Measurements from ENCODE around the gene GJB4.
A peak's percentile ranks its signal among the peaks of the same experiment; 100 is the strongest.
"Not testable (repeated sequence)": the region's sequence is repeated elsewhere in the genome, so short reads cannot be mapped to it uniquely, and the experiment has no call there.

GJB4 gene

DNA sequence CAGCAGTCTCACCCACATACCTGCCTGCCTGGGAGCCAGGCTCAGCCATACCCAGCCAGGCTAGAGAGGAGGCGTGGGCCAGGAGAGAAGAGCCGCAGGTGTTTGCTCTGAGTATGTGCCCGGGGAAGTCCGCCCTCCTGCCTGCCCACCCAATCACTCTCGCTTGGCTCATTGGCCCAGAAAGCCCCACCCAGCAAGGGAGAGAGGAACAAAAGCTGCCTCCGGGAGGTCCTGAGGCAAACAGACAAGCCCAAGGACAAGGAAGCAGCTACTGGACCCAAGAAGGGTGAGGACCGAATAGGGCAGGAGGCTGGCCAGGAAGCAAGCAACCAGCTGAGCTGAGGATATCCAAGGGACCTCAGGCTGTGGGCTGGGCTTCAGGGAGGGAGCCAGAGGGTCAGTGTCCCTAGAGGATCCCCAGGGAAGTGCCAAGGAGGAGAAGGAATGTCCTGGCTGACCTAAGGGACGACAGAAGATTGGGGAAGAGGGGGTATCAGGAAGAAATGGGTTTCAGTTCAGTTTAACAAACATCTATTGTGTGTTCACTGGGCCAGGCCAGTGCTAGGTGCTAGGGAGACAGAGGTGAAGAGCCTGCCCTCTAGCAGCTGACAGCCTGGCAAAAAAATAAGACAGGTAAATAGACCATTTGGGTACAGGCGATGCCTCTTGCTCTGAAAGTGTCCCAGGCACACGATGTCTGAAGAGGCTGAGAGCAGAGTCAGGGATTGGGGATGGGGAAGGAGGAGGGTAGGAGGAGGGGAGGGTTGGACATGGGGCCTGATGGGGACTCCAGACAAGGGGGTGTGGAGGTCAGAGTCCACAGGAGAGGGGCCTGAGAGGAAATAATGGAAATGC lies at the start of gene GJB4:
Gene GJB4 (plus strand): TSS at position 238 of the 855 bp plus-strand sequence. CDS start 1,515 bp downstream, outside the sequence.
- Mint-ChIP-seq H3K4me3 (no peak within 1 kb of the TSS), H3K36me3 (ENCODE audit: low read depth) (no peaks in the 10 kb centered on the region)

DNA sequence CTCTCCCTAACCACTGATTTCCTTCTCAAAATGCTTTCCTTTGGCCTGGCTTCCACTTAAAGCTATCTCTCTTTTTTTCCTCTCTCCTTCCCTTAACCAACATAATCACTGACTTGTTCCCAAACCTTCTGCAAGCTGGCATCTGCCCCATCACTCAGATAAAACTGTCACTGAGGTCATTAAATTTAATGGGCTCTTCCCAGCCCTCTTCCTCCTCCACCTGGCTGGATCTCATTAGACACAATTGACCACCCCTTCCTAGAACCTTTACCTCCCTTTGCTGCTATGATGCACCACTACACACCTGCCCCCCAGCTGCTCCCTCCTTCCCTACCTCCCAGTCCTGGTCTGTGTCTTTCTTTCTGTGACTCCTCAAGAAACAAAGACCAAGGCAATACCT lies 48.7 kb upstream of the GJB4 start:
- H3K4me1 Mint-ChIP-seq: no peaks in the 10 kb centered on the region
- ATAC-seq (no peak), DNase-seq (no peak)
- H3K36me3 Mint-ChIP-seq (ENCODE audit: low read depth): no peaks in the 10 kb centered on the region
- H3K4me3 Mint-ChIP-seq: no peak overlapping the region
- H3K27me3 Mint-ChIP-seq: peaks cover 4% of the 10 kb centered on the region
- H3K9me3 Mint-ChIP-seq: no peaks in the 10 kb centered on the region
- no peak overlapping the region for H3K27ac Mint-ChIP-seq

More for the DNA sequence above, at the start of gene GJB4:
- H3K27me3 Mint-ChIP-seq: no peaks in the 10 kb centered on the region
- H3K9me3 Mint-ChIP-seq: no peaks in the 10 kb centered on the region
- no peak for DNase-seq
- H3K27ac Mint-ChIP-seq: no peak within 1 kb of the TSS
- no peaks in the 10 kb centered on the region for H3K4me1 Mint-ChIP-seq
- ATAC-seq: no peak

DNA sequence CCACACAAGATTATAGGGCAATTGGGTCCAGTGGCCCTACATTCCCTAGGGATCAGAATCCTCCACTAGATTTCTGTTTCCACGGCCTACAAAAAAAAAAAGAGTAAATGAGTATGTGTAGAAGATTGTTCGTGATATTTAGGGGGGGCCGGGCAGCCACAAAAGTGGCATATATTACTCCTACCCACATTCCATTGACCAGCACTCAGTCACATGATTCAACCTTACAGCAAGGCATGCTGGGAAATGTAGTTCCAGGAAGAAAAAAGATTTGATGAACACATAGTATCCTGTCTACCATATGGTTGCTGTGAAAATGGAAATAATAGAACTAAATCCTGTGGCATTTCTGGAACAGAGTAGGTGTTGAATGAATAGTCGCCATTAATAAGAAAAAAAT lies 48.1 kb upstream of the GJB4 start:
- Mint-ChIP-seq H3K4me3 (no peak overlapping the region), H3K36me3 (ENCODE audit: low read depth) (no peaks in the 10 kb centered on the region), H3K27me3 (peaks cover 3% of the 10 kb centered on the region), H3K27ac (no peak overlapping the region), H3K4me1 (no peaks in the 10 kb centered on the region), H3K9me3 (no peaks in the 10 kb centered on the region)
- no peak for DNase-seq
- ATAC-seq: no peak

DNA sequence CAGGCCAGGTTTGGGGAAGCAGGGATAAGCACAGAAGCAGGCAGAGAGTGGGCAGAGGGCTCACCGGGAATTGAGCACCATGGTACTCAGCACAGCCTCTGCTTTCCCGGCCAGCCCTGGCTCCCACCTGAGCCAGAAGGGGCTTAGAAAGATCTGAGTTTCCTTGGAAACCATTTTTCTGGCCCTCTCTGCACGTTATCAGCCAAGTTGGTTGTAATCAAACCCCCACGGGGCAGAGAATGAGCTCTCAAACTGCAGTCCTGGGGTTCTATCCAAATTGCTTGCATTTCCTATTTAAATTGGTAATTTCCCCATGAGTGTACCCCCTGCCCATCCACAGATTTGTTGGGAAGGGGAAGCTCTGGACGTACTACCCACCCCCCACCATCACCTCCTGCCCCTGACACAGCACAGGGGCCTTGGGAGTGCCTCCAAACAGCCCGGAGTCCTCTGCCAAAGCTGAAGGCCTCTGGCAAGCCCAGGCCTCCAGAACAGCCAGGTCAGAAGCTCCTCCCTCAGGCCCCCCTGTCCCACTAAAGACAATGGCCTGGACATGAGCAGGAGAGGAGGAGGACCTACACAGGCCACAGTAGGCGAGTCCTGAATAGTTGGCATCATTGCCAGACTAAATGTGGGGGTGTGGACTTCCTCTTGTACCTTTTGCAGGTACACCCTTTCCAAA lies 47.4 kb upstream of the GJB4 start:
- H3K36me3 Mint-ChIP-seq (ENCODE audit: low read depth): no peaks in the 10 kb centered on the region
- ATAC-seq (no peak), DNase-seq (no peak)

DNA sequence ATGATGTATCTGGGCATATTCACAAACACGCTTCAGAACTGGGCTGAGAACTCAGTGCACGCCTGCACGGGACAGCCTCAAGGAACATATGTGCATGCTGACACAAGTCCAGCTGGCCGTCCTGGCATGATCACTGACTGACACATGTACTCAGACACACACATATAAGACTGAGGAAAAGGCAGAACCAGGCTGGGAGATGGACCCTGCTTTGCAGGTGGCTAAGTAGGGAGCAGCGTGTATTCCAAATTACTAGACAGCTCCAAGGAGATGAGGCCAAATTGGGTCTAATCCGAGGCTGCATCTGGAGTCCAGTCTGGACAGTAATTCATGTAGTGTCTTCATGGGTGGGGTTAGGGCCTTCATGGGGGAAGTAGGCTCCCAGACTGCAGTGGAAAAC lies 46.1 kb upstream of the GJB4 start:
- H3K27ac Mint-ChIP-seq: no peak overlapping the region
- ATAC-seq (no peak), DNase-seq (no peak)
- H3K4me3 Mint-ChIP-seq: no peak overlapping the region
- H3K4me1 Mint-ChIP-seq: no peaks in the 10 kb centered on the region
- no peaks in the 10 kb centered on the region for H3K9me3 Mint-ChIP-seq
- H3K27me3 Mint-ChIP-seq: peaks cover 3% of the 10 kb centered on the region
- H3K36me3 Mint-ChIP-seq (ENCODE audit: low read depth): no peaks in the 10 kb centered on the region

More for the DNA sequence above, 47.4 kb upstream of the GJB4 start:
- H3K4me1 Mint-ChIP-seq: no peaks in the 10 kb centered on the region
- H3K27me3 Mint-ChIP-seq: peaks cover 3% of the 10 kb centered on the region
- H3K4me3 Mint-ChIP-seq: no peak overlapping the region
- H3K27ac Mint-ChIP-seq: no peak overlapping the region
- H3K9me3 Mint-ChIP-seq: no peaks in the 10 kb centered on the region

DNA sequence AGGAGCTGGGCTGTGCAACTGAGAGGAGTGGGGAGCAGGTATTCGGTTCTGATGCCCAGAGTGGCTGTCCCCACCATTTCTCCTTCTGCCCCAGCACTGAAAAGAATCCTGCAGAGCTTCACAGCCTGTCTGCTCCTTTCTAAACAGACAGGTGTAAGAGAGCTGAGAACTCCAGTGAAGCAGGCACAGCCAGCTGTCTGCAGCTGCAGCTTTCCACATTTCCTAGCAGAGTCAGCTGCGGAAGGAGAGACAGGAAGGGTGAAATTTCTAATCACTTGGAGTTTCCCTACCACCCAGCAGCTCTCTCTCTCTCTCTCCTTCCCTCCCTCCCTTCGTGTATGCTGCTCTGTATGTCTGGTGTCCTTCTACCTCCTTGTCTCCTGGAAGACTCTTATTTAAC lies 45.2 kb upstream of the GJB4 start:
- no peak overlapping the region for H3K4me3 Mint-ChIP-seq
- no peaks in the 10 kb centered on the region for H3K36me3 Mint-ChIP-seq (ENCODE audit: low read depth)
- H3K4me1 Mint-ChIP-seq: no peaks in the 10 kb centered on the region
- no peaks in the 10 kb centered on the region for H3K9me3 Mint-ChIP-seq
- H3K27me3 Mint-ChIP-seq: peaks cover 3% of the 10 kb centered on the region
- DNase-seq (no peak), ATAC-seq (no peak)
- H3K27ac Mint-ChIP-seq: no peak overlapping the region

DNA sequence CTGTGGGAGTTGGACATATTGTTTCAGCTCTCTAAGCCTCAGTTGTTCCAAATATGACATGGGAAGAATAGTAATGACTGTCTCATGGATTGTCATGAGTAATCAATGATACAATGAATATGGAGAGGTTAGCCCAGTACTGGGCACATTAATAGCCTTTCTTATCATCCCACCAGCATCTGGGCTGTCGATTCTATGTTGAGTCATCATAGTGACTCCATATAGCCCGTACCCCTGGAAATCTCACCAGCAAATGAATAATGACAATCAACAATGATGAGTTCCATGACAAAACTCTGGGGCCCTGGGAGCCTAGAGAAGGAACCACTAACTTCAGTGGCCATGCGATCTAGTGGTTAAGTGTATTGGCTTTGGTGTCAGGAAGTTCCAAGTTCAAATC lies 44.4 kb upstream of the GJB4 start:
- Mint-ChIP-seq H3K27me3 (peaks cover 5% of the 10 kb centered on the region), H3K36me3 (ENCODE audit: low read depth) (no peaks in the 10 kb centered on the region), H3K27ac (no peak overlapping the region), H3K4me1 (no peaks in the 10 kb centered on the region), H3K9me3 (no peaks in the 10 kb centered on the region), H3K4me3 (no peak overlapping the region)
- ATAC-seq (no peak), DNase-seq (no peak)

DNA sequence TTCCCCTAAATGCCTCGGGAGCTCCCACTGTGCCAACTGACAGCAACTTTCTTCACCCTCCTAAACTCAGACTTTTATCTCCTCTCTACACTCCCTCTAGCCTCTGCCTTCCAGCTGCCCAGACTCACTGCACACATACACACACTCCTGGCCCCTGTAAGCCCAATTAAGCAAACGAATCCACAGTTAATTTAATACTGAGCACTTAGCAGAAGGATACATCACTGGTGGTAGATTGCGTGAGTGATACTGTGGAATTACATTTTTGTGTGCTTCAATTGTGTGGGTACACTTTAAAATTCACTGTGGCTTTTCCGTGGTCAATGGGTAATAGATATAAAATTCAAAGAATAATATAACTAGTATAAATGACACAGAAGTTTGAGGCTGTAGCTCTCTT lies 38.3 kb upstream of the GJB4 start:
- DNase-seq (no peak), ATAC-seq (no peak)
- no peaks in the 10 kb centered on the region for H3K36me3 Mint-ChIP-seq (ENCODE audit: low read depth)
- H3K4me1 Mint-ChIP-seq: no peaks in the 10 kb centered on the region
- no peaks in the 10 kb centered on the region for H3K9me3 Mint-ChIP-seq
- H3K27ac Mint-ChIP-seq: no peak overlapping the region
- H3K27me3 Mint-ChIP-seq: peaks cover 16% of the 10 kb centered on the region
- no peak overlapping the region for H3K4me3 Mint-ChIP-seq

DNA sequence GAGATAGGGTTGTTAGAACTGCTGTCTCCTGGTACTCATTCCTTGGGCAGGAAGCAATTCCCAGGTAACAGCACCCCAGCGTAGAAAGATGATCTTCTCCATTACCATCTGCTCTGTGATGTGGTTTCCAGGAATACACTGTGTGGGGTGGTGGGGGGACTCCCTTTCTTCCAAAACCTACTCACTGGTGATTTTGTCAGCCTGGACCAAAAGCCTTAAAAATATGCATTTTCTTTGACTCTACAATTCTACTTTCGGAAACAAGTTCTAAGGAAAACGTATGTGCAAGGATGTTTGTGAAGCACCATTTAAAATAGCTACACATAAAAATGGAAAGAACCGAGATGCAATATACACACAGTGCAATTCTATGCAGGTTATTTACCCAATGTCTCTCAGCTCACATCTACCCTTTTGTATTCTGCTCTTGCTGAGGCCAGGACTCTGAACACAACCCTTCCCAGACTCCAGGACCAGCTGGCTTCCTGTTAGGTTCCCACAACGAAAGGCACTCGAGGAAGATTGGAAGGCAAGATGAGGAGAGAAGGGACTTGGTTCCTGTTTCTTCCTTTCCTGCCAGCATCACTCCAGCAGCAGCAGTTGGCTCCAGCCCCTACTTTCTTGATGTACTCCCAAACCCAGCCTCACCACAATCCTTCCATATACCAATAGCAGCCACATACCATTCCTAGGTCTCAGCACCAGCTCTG lies 37.7 kb upstream of the GJB4 start:
- ATAC-seq: no peak
- no peak for DNase-seq
- H3K27ac Mint-ChIP-seq: no peak overlapping the region
- peaks cover 16% of the 10 kb centered on the region for H3K27me3 Mint-ChIP-seq
- H3K4me3 Mint-ChIP-seq: no peak overlapping the region
- H3K9me3 Mint-ChIP-seq: no peaks in the 10 kb centered on the region
- no peaks in the 10 kb centered on the region for H3K4me1 Mint-ChIP-seq
- no peaks in the 10 kb centered on the region for H3K36me3 Mint-ChIP-seq (ENCODE audit: low read depth)

DNA sequence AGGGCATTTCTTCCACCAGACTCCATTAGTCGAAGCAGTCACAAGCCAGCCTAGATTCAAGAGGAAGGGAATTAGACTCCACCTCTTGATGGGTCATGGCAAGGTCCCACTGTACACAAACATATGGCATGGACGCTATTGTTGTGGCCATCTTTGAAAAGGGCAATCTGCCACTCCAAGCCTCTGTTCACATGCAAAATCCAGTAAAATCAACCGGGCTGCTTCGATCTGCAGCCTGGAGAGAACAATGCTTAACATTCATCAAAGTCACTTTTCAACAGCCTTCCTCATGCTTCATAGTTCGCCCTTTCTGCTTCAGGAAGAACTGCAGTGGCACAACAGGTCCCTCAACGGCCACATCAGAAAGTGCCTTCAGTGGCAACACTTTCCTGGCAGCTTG lies 32.7 kb upstream of the GJB4 start:
- no peak for ATAC-seq
- DNase-seq: no peak
- H3K36me3 Mint-ChIP-seq (ENCODE audit: low read depth): no peaks in the 10 kb centered on the region
- H3K4me1 Mint-ChIP-seq: no peaks in the 10 kb centered on the region
- no peak overlapping the region for H3K4me3 Mint-ChIP-seq
- H3K27ac Mint-ChIP-seq: no peak overlapping the region
- H3K27me3 Mint-ChIP-seq: peaks cover 12% of the 10 kb centered on the region
- no peaks in the 10 kb centered on the region for H3K9me3 Mint-ChIP-seq

DNA sequence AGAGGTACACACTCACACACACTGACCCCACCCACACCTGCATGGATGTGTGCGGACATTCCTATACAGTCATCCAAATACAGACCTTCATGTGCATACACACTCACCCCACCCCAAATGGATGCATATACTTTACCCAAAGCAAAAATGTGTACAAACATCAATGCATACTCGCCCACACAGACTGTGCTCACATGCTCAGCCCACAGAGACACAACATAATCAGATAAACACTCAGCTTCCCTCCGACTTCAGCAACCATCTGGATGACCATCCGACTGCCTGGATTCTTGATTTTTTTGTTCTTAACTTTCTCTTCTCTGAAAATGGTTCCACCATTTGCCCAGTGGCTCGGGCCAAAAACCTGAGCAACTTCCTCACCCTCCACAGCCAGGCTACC lies 29.1 kb upstream of the GJB4 start:
- Mint-ChIP-seq H3K9me3 (no peaks in the 10 kb centered on the region), H3K4me1 (no peaks in the 10 kb centered on the region), H3K4me3 (no peak overlapping the region), H3K27ac (no peak overlapping the region), H3K27me3 (peaks cover 13% of the 10 kb centered on the region), H3K36me3 (ENCODE audit: low read depth) (no peaks in the 10 kb centered on the region)
- no peak for DNase-seq
- ATAC-seq: no peak

DNA sequence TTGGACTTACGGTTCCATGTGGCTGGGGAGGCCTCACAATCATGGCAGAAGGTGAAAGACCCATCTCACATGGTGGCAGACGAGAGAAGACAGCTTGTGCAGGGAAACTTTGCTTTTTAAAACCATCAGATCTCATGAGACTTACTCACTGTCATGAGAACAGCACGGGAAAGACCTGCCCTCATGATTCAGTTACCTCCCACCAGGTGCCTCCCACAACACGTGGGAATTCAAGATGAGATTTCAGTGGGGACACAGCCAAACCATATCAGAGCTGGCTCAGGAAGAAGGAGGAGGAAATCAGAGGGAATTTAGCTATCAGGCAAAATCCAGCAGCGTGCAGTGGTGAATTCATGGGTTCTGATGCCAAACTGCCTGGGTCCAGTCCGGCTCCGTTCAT lies 26.7 kb upstream of the GJB4 start:
- not testable (repeated sequence) for H3K27ac Mint-ChIP-seq; H3K27me3 Mint-ChIP-seq; H3K36me3 Mint-ChIP-seq (ENCODE audit: low read depth); DNase-seq; H3K4me1 Mint-ChIP-seq; ATAC-seq; H3K9me3 Mint-ChIP-seq; H3K4me3 Mint-ChIP-seq

DNA sequence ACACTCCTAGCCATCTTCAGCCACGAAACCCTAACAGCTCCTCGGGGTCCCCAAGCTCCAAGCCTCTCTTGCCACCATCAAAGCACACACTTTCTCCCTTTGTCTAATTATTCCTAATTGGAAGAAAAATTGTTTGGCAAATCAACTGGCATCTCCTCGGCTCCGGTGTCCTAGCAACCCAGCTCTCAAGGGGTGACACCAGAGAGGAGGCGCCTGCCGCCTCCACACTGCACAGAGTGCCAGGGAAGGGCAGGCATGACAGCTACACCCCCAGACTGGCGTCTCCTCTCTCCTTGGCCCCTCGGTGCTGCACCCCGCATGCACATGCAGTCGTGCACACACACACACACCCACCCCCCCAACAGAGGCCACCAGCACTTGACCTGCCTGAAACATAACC lies 22.8 kb upstream of the GJB4 start:
- ATAC-seq: peak; percentile 21
- no peak for DNase-seq
- no peaks in the 10 kb centered on the region for H3K9me3 Mint-ChIP-seq
- H3K4me1 Mint-ChIP-seq: no peaks in the 10 kb centered on the region
- no peak overlapping the region for H3K27ac Mint-ChIP-seq
- peaks cover 7% of the 10 kb centered on the region for H3K27me3 Mint-ChIP-seq
- no peak overlapping the region for H3K4me3 Mint-ChIP-seq
- no peaks in the 10 kb centered on the region for H3K36me3 Mint-ChIP-seq (ENCODE audit: low read depth)

DNA sequence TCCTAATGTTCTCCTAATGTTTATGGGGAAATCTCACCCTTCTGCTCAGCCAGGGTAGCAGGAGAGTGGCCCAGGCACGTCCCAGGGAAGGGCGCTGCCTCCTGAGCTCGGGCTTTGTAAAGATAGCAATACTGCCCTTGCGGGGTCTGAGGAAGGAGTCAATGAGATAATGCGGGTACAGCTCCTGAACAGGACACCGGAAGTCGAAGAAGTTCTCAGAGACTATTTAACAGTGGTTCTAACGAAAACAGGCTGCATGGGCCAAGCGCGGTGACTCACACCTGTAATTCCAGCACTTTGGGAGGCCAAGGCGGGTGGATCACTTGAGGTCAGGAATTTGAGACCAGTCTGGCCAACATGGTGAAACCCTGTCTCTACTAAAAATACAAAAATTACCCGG lies 22.3 kb upstream of the GJB4 start:
- H3K36me3 Mint-ChIP-seq (ENCODE audit: low read depth); H3K27ac Mint-ChIP-seq; H3K27me3 Mint-ChIP-seq; DNase-seq; H3K9me3 Mint-ChIP-seq; H3K4me3 Mint-ChIP-seq; ATAC-seq; H3K4me1 Mint-ChIP-seq: not testable (repeated sequence)

DNA sequence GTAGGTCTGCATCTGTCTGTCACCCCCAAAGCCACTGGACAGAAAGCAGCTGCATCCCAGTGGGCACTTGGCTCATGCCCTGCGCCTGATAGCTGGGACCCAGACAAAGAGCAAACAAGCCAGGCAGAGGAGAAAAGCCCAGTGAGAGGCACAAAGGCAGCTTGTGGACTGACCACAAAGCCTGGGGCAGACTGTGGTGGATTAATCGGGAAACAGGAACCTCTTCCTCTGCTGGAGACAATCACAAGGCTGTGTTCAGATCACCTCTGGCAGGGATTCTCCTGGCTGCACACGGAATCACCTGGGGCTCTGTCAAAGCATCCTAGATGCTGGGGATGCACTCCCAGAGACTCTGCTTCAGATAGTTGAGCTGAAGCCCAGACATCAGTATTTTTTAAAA lies 19.9 kb upstream of the GJB4 start:
- no peaks in the 10 kb centered on the region for H3K9me3 Mint-ChIP-seq
- no peaks in the 10 kb centered on the region for H3K4me1 Mint-ChIP-seq
- H3K36me3 Mint-ChIP-seq (ENCODE audit: low read depth): no peaks in the 10 kb centered on the region
- H3K4me3 Mint-ChIP-seq: no peak overlapping the region
- H3K27ac Mint-ChIP-seq: no peak overlapping the region
- no peak for ATAC-seq
- no peak for DNase-seq
- H3K27me3 Mint-ChIP-seq: peaks cover 7% of the 10 kb centered on the region
